ENCODE results near the gene HES5.

Gene HES5

DNA sequence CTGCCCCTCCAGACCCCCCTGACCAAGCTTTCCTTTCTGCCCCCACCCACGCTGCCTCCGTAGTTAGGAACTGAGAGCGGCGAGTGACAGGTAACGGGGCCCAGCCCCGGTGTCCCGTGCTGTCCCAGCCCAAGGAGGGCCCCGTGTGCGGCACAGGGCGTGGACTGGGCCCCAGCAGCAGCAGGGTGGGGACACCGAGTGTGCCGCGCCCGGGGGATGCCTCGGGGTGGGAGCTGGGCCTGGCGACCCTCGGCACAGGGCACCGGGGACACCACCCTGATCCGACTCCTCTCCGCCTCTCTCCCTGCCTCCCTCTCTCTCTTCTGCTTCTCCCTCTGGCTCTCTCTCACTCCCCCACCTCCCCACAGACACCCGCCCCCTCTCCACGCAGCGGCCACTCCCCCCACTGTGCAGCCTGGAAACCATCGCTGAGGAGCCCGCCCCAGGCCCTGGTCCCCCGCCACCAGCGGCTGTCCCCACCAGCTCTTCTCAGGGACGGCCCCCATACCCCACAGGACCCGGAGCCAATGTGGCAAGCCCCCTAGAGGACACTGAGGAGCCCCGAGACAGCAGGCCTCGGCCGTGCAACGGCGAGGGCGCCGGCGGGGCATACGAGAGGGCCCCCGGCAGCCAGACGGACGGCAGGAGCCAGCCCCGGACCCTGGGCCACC lies 26.4 kb downstream of the HES5 start:
- H3K4me1 ChIP-seq (ENCODE audit: control insufficient read depth, insufficient read depth, low read length): no peaks in the 10 kb centered on the region
- H3K9me3 ChIP-seq (ENCODE audit: control insufficient read depth, low read length): no peaks in the 10 kb centered on the region
- H3K4me3 ChIP-seq (ENCODE audit: low read length): no peak overlapping the region
- H3K27me3 ChIP-seq (ENCODE audit: control insufficient read depth, insufficient read depth, low read length): peaks cover 37% of the 10 kb centered on the region
- no peak overlapping the region for H3K9ac ChIP-seq (ENCODE audit: low read length)
- H3K36me3 ChIP-seq (ENCODE audit: control insufficient read depth, insufficient read depth, low read length): no peaks in the 10 kb centered on the region

DNA sequence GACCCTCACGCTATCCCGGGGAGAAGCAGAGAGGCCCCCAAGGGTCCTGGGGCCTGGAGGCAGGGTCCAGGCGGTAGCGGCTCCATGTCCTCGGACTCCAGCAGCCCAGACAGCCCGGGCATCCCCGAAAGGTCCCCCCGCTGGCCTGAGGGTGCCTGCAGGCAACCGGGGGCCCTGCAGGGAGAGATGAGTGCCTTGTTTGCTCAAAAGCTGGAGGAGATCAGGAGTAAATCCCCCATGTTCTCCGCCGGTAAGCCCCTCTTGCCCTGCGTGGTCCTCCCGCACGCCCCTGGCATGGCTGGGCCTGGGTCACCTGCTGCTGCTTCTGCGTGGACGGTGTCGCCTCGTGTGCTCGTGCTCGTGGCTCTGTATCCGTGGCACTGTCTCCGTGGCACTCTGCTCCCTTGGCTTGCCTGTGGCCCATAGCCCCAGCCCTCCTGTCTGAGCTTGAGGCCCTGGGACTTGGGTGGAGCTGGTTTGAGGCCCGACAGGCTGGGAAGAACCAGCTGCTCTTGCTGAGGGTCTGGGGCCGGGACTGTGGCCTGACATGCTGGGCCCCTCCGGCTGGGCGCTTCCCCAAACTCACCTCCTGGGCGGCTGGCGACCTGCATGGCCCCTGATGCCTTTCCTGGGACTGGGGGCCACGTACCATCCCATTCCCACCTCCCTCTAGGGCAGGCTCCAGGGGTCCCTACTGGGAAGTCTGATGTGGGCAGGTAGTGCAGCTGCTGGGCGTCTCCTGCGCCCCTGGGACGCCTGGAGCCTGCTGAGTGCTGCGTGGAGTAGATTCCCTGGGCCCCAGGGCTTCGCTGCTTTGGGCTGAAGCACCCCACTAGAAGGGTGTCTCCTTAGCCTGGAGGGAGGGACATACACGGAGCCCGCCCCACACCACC lies 27.2 kb downstream of the HES5 start:
- H3K4me3 ChIP-seq (ENCODE audit: low read length): no peak overlapping the region
- no peaks in the 10 kb centered on the region for H3K36me3 ChIP-seq (ENCODE audit: control insufficient read depth, insufficient read depth, low read length)
- H3K27me3 ChIP-seq (ENCODE audit: control insufficient read depth, insufficient read depth, low read length): peaks cover 37% of the 10 kb centered on the region
- no peaks in the 10 kb centered on the region for H3K9me3 ChIP-seq (ENCODE audit: control insufficient read depth, low read length)
- no peaks in the 10 kb centered on the region for H3K4me1 ChIP-seq (ENCODE audit: control insufficient read depth, insufficient read depth, low read length)
- H3K9ac ChIP-seq (ENCODE audit: low read length): no peak overlapping the region

DNA sequence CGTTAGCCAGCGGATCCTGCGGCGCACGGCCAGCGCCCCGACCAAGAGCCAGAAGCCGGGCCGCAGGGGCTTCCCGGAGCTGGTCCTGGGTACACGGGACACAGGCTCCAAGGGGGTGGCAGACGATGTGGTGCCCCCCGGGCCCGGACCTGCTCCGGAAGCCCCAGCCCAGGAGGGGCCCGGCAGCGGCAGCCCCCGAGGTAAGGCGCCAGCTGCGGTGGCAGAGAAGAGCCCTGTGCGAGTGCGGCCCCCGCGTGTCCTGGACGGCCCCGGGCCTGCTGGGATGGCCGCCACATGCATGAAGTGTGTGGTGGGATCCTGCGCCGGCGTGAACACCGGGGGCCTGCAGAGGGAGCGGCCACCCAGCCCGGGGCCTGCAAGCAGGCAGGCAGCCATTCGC lies 27.9 kb downstream of the HES5 start:
- Histone ChIP-seq H3K36me3 (ENCODE audit: control insufficient read depth, insufficient read depth, low read length) (no peaks in the 10 kb centered on the region), H3K4me1 (ENCODE audit: control insufficient read depth, insufficient read depth, low read length) (no peaks in the 10 kb centered on the region)

DNA sequence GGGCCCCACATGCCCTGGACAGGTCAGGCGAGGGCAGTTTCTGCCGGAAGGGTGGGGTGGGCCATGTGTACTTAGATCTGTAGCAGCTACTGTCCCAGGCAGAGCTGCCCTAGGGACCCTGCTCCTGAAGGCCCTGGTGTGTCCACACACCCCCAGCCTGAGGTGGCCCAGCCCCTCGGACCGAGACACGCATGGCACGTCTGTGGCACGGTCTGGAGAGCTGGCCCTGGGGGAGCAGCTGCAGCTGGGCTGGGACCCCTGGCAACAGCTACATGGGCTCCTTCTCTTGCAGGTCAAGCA lies 28.3 kb downstream of the HES5 start:
- H3K9me3 ChIP-seq (ENCODE audit: control insufficient read depth, low read length): no peaks in the 10 kb centered on the region
- H3K36me3 ChIP-seq (ENCODE audit: control insufficient read depth, insufficient read depth, low read length): no peaks in the 10 kb centered on the region
- no peaks in the 10 kb centered on the region for H3K4me1 ChIP-seq (ENCODE audit: control insufficient read depth, insufficient read depth, low read length)
- H3K4me3 ChIP-seq (ENCODE audit: low read length): no peak overlapping the region
- no peak overlapping the region for H3K9ac ChIP-seq (ENCODE audit: low read length)
- H3K27me3 ChIP-seq (ENCODE audit: control insufficient read depth, insufficient read depth, low read length): peaks cover 37% of the 10 kb centered on the region

More for the DNA sequence above, 27.9 kb downstream of the HES5 start:
- no peak overlapping the region for H3K9ac ChIP-seq (ENCODE audit: low read length)
- H3K9me3 ChIP-seq (ENCODE audit: control insufficient read depth, low read length): no peaks in the 10 kb centered on the region
- peaks cover 37% of the 10 kb centered on the region for H3K27me3 ChIP-seq (ENCODE audit: control insufficient read depth, insufficient read depth, low read length)
- H3K4me3 ChIP-seq (ENCODE audit: low read length): no peak overlapping the region

DNA sequence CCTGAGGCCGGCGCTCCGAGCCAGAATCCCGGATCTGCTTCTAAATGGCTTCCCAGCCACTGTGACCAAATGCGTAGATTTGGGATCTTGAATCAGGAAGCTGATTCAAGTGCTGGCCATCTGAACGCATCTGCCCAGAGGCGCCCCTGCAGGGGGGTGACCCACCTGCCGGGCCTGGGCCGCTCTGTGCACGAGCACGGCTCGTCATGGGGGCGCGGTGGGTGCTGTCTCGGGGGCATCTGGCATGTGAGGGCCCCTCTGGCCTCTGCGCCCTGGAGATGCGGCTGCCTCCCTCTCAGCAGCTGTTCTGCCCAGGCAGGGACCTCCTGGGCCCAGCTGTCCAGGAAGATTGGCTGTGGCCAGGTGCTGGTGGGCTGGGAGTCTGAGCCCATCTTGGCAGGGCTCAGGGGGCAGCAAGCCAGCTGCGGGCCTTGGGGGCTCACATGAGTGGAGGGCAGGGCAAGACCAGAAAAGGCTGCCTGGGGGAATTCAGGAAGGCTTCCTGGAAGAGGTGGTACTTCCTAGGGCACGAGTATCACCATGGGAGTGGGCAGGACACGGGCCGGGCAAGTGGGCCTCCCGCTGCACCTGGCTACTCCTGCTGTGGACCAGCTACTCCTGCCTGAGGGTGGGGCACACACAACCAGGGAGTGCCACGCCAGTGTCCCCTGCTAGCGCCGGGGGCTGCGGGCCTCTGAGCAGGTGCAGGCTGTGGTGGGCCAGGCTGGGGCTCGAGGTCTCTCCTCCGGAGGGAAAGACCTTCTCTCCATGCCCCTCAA lies 28.8 kb downstream of the HES5 start:
- no peak overlapping the region for H3K4me3 ChIP-seq (ENCODE audit: low read length)
- no peaks in the 10 kb centered on the region for H3K4me1 ChIP-seq (ENCODE audit: control insufficient read depth, insufficient read depth, low read length)
- H3K9me3 ChIP-seq (ENCODE audit: control insufficient read depth, low read length): no peaks in the 10 kb centered on the region
- H3K9ac ChIP-seq (ENCODE audit: low read length): no peak overlapping the region
- H3K27me3 ChIP-seq (ENCODE audit: control insufficient read depth, insufficient read depth, low read length): peaks cover 37% of the 10 kb centered on the region
- H3K36me3 ChIP-seq (ENCODE audit: control insufficient read depth, insufficient read depth, low read length): no peaks in the 10 kb centered on the region

DNA sequence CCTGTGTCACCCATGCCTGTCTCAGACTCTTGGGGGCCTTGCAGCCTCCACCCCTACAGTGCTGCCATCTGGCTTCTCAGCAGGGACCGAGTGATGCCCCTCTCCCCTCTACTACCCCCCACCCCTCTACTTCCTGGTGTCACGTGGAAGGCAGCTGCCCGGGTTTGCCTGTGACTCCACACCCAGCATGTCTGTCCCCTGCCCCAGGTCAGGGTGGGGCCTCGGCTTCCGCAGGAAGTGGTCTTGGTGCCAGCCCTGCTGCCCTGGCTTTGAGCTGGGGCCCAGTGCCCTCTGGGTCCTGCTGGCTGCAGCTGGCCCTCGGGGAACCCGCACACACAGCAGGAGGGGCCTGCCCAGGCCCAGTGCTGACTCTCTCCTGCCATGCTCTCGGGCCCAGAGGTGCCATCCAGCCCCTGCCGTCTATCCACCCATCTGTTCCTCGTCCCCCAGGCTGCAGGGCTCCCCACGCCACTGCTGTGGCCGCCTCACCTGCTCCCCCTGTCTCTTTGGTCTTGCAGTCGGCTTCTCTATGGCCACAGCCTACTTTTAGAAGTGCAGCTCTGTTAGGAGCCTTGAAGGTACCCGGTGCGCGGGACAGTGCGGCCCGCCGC lies 30.0 kb downstream of the HES5 start:
- H3K4me1 ChIP-seq (ENCODE audit: control insufficient read depth, insufficient read depth, low read length): no peaks in the 10 kb centered on the region
- no peak overlapping the region for H3K4me3 ChIP-seq (ENCODE audit: low read length)
- H3K9ac ChIP-seq (ENCODE audit: low read length): no peak overlapping the region
- no peaks in the 10 kb centered on the region for H3K36me3 ChIP-seq (ENCODE audit: control insufficient read depth, insufficient read depth, low read length)
- peaks cover 29% of the 10 kb centered on the region for H3K27me3 ChIP-seq (ENCODE audit: control insufficient read depth, insufficient read depth, low read length)
- H3K9me3 ChIP-seq (ENCODE audit: control insufficient read depth, low read length): no peaks in the 10 kb centered on the region

DNA sequence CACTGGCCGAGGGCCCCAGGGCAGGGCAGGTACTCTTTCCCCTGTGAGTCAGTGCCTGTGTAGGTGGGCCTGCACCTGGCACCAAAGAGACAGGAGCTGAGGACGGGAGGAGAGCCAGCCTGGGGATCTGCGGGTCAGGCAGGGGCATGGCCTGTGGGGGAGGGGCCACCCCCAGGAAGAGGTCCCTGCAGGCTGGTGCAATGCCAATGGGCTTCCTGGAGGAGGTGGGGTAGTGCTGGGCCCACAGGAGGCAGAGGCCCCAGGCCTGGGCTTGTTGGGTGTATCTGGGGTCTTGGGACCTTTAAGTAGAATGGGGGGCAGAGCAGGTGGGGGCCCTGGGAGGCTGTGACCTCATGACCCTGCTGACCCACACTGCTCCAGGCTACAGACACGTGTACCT lies 30.8 kb downstream of the HES5 start:
- no peak overlapping the region for H3K9ac ChIP-seq (ENCODE audit: low read length)
- no peaks in the 10 kb centered on the region for H3K4me1 ChIP-seq (ENCODE audit: control insufficient read depth, insufficient read depth, low read length)
- H3K27me3 ChIP-seq (ENCODE audit: control insufficient read depth, insufficient read depth, low read length): peaks cover 20% of the 10 kb centered on the region
- no peaks in the 10 kb centered on the region for H3K9me3 ChIP-seq (ENCODE audit: control insufficient read depth, low read length)
- no peaks in the 10 kb centered on the region for H3K36me3 ChIP-seq (ENCODE audit: control insufficient read depth, insufficient read depth, low read length)
- H3K4me3 ChIP-seq (ENCODE audit: low read length): no peak overlapping the region

DNA sequence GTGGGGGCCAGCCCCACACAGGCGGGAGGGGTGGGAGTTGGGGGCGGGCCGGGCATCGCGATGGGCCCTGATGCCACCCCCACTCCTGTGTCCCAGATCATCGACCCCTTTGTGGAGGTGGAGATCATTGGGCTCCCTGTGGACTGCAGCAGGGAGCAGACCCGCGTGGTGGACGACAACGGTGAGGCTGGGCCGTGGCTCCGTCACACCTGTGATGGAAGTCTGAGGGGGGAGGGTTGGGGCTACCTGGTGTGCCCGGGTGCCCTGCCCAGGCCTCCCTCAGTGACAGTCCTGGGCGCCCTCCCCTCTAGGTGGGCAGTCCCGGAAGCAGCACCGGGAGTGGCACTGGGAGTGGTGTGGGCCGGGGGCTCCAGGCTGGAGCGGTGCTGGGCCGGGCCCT lies 31.4 kb downstream of the HES5 start:
- H3K27me3 ChIP-seq (ENCODE audit: control insufficient read depth, insufficient read depth, low read length): peaks cover 15% of the 10 kb centered on the region
- H3K9ac ChIP-seq (ENCODE audit: low read length): no peak overlapping the region
- no peak overlapping the region for H3K4me3 ChIP-seq (ENCODE audit: low read length)
- no peaks in the 10 kb centered on the region for H3K36me3 ChIP-seq (ENCODE audit: control insufficient read depth, insufficient read depth, low read length)
- no peaks in the 10 kb centered on the region for H3K9me3 ChIP-seq (ENCODE audit: control insufficient read depth, low read length)
- no peaks in the 10 kb centered on the region for H3K4me1 ChIP-seq (ENCODE audit: control insufficient read depth, insufficient read depth, low read length)

DNA sequence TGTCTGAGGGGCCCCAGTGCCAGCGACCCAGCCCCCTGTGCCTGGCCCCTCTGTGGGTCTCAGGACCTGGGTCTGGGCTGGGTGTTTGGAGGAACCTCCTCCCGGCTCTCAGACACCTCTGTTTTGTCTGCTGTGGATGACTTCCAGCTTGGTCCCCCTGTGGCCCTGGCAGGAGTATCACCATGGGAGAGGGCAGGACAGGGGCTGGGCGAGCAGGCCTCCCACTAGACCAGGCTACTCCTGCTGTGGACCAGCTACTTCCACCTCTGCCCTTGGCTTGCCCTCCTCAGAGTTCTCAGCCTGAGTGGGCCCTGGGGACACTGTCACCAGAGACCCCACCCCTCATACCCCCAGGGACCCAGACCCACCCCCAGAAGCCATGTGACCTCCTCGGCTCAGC lies 32.2 kb downstream of the HES5 start:
- no peaks in the 10 kb centered on the region for H3K4me1 ChIP-seq (ENCODE audit: control insufficient read depth, insufficient read depth, low read length)

DNA sequence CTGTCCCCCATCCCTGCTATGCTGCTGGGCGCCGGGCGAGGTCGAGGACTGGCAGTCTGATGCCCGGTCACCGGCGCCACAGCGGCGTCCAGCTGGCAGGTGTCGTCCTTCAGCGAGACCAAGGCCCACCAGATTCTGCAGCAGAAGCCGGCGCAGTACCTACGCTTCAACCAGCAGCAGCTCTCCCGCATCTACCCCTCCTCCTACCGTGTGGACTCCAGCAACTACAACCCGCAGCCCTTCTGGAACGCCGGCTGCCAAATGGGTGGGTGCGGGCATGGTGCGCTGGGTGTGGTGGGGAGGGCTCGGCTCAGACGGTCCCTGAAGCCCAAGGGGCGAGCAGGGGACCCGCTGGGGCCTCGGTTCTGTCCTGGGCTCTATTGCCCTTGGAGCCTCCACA lies 33.3 kb downstream of the HES5 start:
- H3K4me1 ChIP-seq (ENCODE audit: control insufficient read depth, insufficient read depth, low read length): no peaks in the 10 kb centered on the region
- H3K36me3 ChIP-seq (ENCODE audit: control insufficient read depth, insufficient read depth, low read length): no peaks in the 10 kb centered on the region
- H3K4me3 ChIP-seq (ENCODE audit: low read length): no peak overlapping the region
- H3K9me3 ChIP-seq (ENCODE audit: control insufficient read depth, low read length): no peaks in the 10 kb centered on the region
- no peak overlapping the region for H3K9ac ChIP-seq (ENCODE audit: low read length)
- peaks cover 3% of the 10 kb centered on the region for H3K27me3 ChIP-seq (ENCODE audit: control insufficient read depth, insufficient read depth, low read length)

More for the DNA sequence above, 32.2 kb downstream of the HES5 start:
- Histone ChIP-seq H3K4me3 (ENCODE audit: low read length) (no peak overlapping the region), H3K9me3 (ENCODE audit: control insufficient read depth, low read length) (no peaks in the 10 kb centered on the region), H3K9ac (ENCODE audit: low read length) (no peak overlapping the region), H3K36me3 (ENCODE audit: control insufficient read depth, insufficient read depth, low read length) (no peaks in the 10 kb centered on the region), H3K27me3 (ENCODE audit: control insufficient read depth, insufficient read depth, low read length) (peaks cover 8% of the 10 kb centered on the region)

DNA sequence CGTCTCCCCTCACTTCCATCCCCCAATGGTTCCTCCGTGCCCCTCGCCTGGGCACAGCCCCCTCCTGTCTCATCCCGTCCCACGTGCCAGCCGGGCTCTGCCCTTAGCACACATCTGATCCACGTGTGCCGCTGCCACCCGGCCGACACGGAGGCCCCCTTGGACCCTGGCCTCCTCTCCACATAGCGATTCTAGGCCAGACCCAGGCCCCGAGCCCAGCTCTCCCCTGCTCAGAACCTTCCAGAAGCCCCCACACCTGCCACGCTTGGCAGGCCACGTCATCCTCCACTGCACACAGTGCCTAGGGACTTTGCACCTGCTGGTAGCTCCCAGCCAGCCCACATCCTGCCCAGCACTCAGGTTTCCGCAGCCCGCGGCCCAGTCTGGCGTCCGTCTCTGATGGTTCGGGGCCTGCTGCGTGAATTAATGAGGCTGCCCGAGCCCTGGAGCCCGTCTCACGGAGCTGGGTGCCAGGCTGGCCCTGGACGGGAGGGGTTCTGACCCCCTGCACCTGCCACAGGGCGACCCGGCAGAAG lies 33.9 kb downstream of the HES5 start:
- no peak overlapping the region for H3K4me3 ChIP-seq (ENCODE audit: low read length)
- no peaks in the 10 kb centered on the region for H3K36me3 ChIP-seq (ENCODE audit: control insufficient read depth, insufficient read depth, low read length)
- peaks cover 3% of the 10 kb centered on the region for H3K27me3 ChIP-seq (ENCODE audit: control insufficient read depth, insufficient read depth, low read length)
- H3K9me3 ChIP-seq (ENCODE audit: control insufficient read depth, low read length): no peaks in the 10 kb centered on the region
- H3K9ac ChIP-seq (ENCODE audit: low read length): no peak overlapping the region
- H3K4me1 ChIP-seq (ENCODE audit: control insufficient read depth, insufficient read depth, low read length): no peaks in the 10 kb centered on the region

Measured in mucosa of stomach (tissue), 1 donor.